ENCODE results near the gene TTYH1.

GRCh38 chr19:54463531-54464043 lies 48.3 kb downstream of the TTYH1 start, which contains the start of gene LENG9:
- peak; percentile 94 to 97 for TF ChIP-seq POLR2AphosphoS5 (IDR thresholded peaks at IDR 0.05)
- no peak for TF ChIP-seq CTCF (IDR thresholded peaks at IDR 0.05)
- peak; percentile 80 to 96 (median 89) for TF ChIP-seq POLR2A (IDR thresholded peaks at IDR 0.05)
- TF ChIP-seq EP300 (IDR thresholded peaks at IDR 0.05): peak in 2 of 4 donors; percentile 29 to 49

Measured in upper lobe of left lung (tissue), 4 donors.